GM23338 (cell line): ENCODE results near the gene NGB.

Experiments used
- CTCF ChIP-seq, 2 experiments: fragments of 200-600 bp in 1 of 2; sonication (generic) in 1 of 2; conservative IDR thresholded peaks; 2 replicates each; pipeline versions ENCODE4 v1.5.1 to v1.6.1; 2016 to 2017; ENCODE audit warnings: antibody characterized with exemption in 2 of 2, low read depth in 2 of 2, mild to moderate bottlenecking in 2 of 2, moderate library complexity in 1 of 2
- EZH2 ChIP-seq: fragments of 200-600 bp; sonication (generic); IDR thresholded peaks from one replicate; pipeline ENCODE4 v1.8.0; 2017; ENCODE audit warnings: antibody characterized with exemption, mild to moderate bottlenecking, low read depth; ENCODE audit not compliant: unreplicated experiment
- JUNB ChIP-seq: IDR thresholded peaks from one replicate; pipeline ENCODE4 v1.6.1; 2016; ENCODE audit warnings: antibody characterized with exemption; ENCODE audit not compliant: unreplicated experiment
- NANOG ChIP-seq: IDR thresholded peaks from 2 replicates; pipeline ENCODE4 v1.6.1; 2016; ENCODE audit warnings: antibody characterized with exemption, borderline replicate concordance
- POLR2AphosphoS5 ChIP-seq: IDR thresholded peaks from 2 replicates; pipeline ENCODE4 v1.6.1; 2016; ENCODE audit warnings: antibody characterized with exemption, low read depth
- REST ChIP-seq: IDR thresholded peaks from one replicate; pipeline ENCODE4 v1.6.1; 2018; ENCODE audit warnings: antibody characterized with exemption; ENCODE audit not compliant: unreplicated experiment

- TF ChIP-seq CTCF (conservative IDR thresholded peaks at IDR 0.05; ENCODE audit: low read depth in 2 of 2) (no peak), NANOG (no peak), POLR2AphosphoS5 (no peak), JUNB (no peak), EZH2 (no peak), REST (no peak)
Observed at GRCh38 chr14:77238996-77239395, 32.0 kb downstream of the NGB start.
